Measurements from ENCODE around the gene KIF26B. TPM values are rescaled to one million over a fixed set of nuclear protein-coding genes. Genes with fewer than 3 reads are reported as not detected.
"Not testable (repeated sequence)": the region's sequence is repeated elsewhere in the genome, so short reads cannot be mapped to it uniquely, and the experiment has no call there.

KIF26B gene
- total RNA-seq, 2 donors from 2014 or later: 0.83 to 1.3 TPM

DNA sequence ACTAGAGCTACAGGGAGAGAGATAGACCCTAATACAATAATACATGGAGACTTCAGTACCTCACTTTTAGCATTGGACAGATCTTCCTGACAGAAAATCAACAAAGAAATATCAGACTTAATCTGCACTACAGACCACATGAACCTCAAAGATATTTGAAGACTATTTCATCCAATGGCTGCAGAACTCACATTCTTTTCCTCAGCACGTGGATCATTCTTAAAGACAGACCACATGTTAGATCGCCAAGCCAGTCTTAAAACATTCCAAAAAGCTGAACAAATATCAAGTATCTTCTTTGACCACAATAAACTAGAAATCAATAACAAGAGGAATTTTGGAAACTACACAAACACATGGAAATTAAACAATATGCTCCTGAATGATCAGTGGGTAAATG lies 576.0 kb downstream of the KIF26B start:
- Histone ChIP-seq H3K36me3 (no peaks in the 10 kb centered on the region), H3K4me3 (no peak overlapping the region), H3K9me3 (peaks cover 0 to 26% of the 10 kb centered on the region in 2 donors), H3K4me1 (no peaks in the 10 kb centered on the region), H3K27ac (no peak overlapping the region), H3K27me3 (no peaks in the 10 kb centered on the region)
- no peak for DNase-seq (ENCODE audit: low spot score)
- TF ChIP-seq, protein P1, sequence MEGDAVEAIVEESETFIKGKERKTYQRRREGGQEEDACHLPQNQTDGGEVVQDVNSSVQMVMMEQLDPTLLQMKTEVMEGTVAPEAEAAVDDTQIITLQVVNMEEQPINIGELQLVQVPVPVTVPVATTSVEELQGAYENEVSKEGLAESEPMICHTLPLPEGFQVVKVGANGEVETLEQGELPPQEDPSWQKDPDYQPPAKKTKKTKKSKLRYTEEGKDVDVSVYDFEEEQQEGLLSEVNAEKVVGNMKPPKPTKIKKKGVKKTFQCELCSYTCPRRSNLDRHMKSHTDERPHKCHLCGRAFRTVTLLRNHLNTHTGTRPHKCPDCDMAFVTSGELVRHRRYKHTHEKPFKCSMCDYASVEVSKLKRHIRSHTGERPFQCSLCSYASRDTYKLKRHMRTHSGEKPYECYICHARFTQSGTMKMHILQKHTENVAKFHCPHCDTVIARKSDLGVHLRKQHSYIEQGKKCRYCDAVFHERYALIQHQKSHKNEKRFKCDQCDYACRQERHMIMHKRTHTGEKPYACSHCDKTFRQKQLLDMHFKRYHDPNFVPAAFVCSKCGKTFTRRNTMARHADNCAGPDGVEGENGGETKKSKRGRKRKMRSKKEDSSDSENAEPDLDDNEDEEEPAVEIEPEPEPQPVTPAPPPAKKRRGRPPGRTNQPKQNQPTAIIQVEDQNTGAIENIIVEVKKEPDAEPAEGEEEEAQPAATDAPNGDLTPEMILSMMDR (IDR thresholded peaks at IDR 0.05): no peak

DNA sequence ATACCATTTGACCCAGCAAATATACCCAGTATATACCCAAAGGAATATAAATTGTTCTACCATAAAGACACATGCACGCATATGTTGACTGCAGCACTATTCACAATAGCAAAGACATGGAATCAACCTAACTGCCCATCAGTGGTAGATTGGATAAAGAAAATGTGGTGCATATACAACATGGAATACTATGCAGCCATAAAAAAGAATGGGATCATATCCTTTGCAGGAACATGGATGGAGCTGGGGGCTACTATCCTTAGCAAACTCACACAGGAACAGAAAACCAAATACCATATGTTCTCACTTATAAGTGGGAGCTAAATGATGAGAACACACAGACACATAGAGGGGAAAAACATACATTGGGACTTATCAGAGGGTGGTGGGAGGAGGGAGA lies 585.6 kb downstream of the KIF26B start:
- H3K36me3 ChIP-seq; H3K27ac ChIP-seq; DNase-seq (ENCODE audit: low spot score); H3K4me3 ChIP-seq; H3K27me3 ChIP-seq; H3K4me1 ChIP-seq; H3K9me3 ChIP-seq: not testable (repeated sequence)

DNA sequence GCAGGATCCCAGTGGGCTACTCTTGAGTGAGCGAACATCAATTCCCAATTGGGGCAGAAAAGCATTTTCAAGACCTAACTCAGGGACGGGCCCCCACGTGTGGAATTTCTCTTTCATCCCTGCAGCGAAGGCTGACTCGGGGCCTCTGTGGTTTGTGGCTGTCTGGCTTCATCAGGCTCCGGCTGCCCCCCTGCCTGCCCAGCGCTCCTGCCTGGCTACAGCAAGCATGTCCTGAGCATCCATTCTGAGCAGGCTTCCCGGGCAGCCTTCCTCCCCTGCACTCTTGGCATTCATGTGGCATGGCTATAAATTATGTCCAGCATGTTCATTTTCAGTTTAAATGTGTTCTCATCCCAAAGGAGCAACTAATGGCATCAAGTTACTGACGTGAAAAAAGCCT lies 588.1 kb downstream of the KIF26B start:
- TF ChIP-seq, protein P1 (IDR thresholded peaks at IDR 0.05): no peak
- Histone ChIP-seq H3K36me3 (no peaks in the 10 kb centered on the region), H3K4me3 (no peak overlapping the region), H3K4me1 (no peaks in the 10 kb centered on the region), H3K27me3 (no peaks in the 10 kb centered on the region), H3K9me3 (peaks cover 0 to 8% of the 10 kb centered on the region in 2 donors), H3K27ac (no peak overlapping the region)
- no peak for DNase-seq (ENCODE audit: low spot score)

DNA sequence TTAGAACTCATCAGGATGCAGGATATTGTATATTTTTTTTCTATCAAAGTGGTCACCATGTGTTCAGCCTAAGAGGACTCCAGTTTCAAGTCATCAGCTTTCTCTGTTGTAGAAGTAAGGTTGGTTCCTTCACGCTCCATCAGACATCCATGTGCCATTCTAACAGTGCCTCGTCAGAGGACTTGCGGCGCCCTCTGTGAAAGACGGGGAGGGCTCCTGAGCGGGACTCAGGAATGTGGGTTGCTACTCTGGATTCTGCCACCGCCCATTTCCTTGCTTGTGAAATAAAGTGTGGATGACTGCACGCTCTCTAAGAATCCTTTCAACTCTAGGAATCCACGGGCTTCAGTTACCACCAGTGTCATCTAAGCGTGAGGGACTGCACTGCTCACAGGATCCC lies 593.5 kb downstream of the KIF26B start:
- TF ChIP-seq, protein P1 (IDR thresholded peaks at IDR 0.05): no peak
- Histone ChIP-seq H3K27ac (no peak overlapping the region), H3K36me3 (no peaks in the 10 kb centered on the region), H3K4me1 (no peaks in the 10 kb centered on the region), H3K9me3 (peaks cover 0 to 8% of the 10 kb centered on the region in 2 donors), H3K4me3 (no peak overlapping the region), H3K27me3 (no peaks in the 10 kb centered on the region)
- no peak for DNase-seq (ENCODE audit: low spot score)

DNA sequence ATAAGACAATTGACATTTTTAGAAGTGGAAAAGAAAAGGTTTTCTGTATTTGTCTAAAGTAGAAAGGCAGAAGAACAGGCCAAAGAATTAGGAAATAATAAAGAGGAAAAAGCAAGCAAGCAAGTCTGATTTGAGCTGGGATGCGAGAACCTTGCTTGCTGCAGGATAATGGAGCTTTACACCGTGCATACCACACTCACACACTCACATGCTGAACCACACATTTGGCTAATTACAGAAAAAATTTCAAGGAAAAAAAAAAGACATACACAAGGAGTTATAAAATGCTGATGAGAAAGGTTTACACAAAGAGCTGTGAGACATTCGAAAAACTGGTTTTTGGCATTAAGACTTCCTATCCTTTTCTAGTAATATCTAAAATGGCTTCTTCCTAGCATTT lies 593.9 kb downstream of the KIF26B start:
- H3K9me3 ChIP-seq: peaks cover 0 to 8% of the 10 kb centered on the region in 2 donors
- DNase-seq (ENCODE audit: low spot score): no peak
- no peaks in the 10 kb centered on the region for H3K36me3 ChIP-seq
- TF ChIP-seq, protein P1 (IDR thresholded peaks at IDR 0.05): no peak
- no peaks in the 10 kb centered on the region for H3K27me3 ChIP-seq
- no peaks in the 10 kb centered on the region for H3K4me1 ChIP-seq
- H3K27ac ChIP-seq: no peak overlapping the region
- no peak overlapping the region for H3K4me3 ChIP-seq

DNA sequence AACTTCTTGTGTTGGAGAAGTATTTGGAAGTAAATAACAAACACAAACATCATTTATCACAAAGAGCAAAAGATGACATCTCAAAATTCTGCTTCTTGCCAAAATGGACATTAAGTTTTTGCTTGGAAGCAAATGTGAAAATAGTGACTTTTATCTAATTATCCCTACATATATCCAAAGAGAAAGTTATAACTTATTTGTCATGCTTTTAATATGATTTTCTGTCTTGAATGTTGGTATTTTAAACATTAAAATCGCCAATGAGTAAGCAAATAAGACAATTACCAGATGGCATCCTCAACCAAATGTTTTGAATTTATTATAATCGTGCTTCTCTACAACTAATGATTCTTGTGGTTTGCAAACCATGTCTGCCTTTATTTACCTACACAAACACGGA lies 594.3 kb downstream of the KIF26B start:
- no peaks in the 10 kb centered on the region for H3K36me3 ChIP-seq
- H3K9me3 ChIP-seq: peaks cover 0 to 8% of the 10 kb centered on the region in 2 donors
- no peak overlapping the region for H3K4me3 ChIP-seq
- no peak overlapping the region for H3K27ac ChIP-seq
- DNase-seq (ENCODE audit: low spot score): no peak
- TF ChIP-seq, protein P1 (IDR thresholded peaks at IDR 0.05): no peak
- H3K27me3 ChIP-seq: no peaks in the 10 kb centered on the region
- H3K4me1 ChIP-seq: no peaks in the 10 kb centered on the region
